ENCODE data around the gene MAP7D1.
"Not testable (repeated sequence)": the region's sequence is repeated elsewhere in the genome, so short reads cannot be mapped to it uniquely, and the experiment has no call there.

Gene MAP7D1

GRCh38 chr1:36207339-36207738, 51.4 kb downstream of the MAP7D1 start:
- no peak for DNase-seq

- DNase-seq: no peak
Observed at GRCh38 chr1:36208978-36209703, 53.2 kb downstream of the MAP7D1 start.

- no peak for DNase-seq
Observed at GRCh38 chr1:36211307-36211706, 55.3 kb downstream of the MAP7D1 start.

GRCh38 chr1:36211841-36212240, 55.9 kb downstream of the MAP7D1 start:
- no peak for DNase-seq

- DNase-seq: no peak
Observed at GRCh38 chr1:36212782-36213181, 56.8 kb downstream of the MAP7D1 start.

- DNase-seq: peak; percentile 49
Observed at GRCh38 chr1:36217670-36218069, 61.7 kb downstream of the MAP7D1 start.

GRCh38 chr1:36221901-36222300, 65.9 kb downstream of the MAP7D1 start:
- not testable (repeated sequence) for DNase-seq

- no peak for DNase-seq
Observed at GRCh38 chr1:36222481-36223380, 66.8 kb downstream of the MAP7D1 start.

GRCh38 chr1:36223381-36223995, 67.5 kb downstream of the MAP7D1 start:
- no peak for DNase-seq

- peak; percentile 100 for DNase-seq
Observed at GRCh38 chr1:36223996-36224536, 68.1 kb downstream of the MAP7D1 start, which contains the start of gene THRAP3. Gene THRAP3, plus strand, starts transcription at chr1:36224443. Its CDS starts 58,121 bp downstream, at chr1:36282564.

- no peak for DNase-seq
Observed at GRCh38 chr1:36224537-36225282, 68.8 kb downstream of the MAP7D1 start.

- DNase-seq: no peak
Observed at GRCh38 chr1:36225283-36225899, 69.4 kb downstream of the MAP7D1 start.

- DNase-seq: not testable (repeated sequence)
Observed at GRCh38 chr1:36230279-36230678, 74.3 kb downstream of the MAP7D1 start.
